ENCODE measurements around the gene COA1. TPM values are rescaled to one million over a fixed set of nuclear protein-coding genes. Genes with fewer than 3 reads are reported as not detected.

The COA1 gene
- polyA plus RNA-seq, 1 of the 3 experiments (the other 2 are of a cell fraction): 42.8 TPM

GRCh38 chr7:43646603-43647338 lies 82.6 kb downstream of the COA1 start (continued):
- no peak; the same call in 1 of the 2 replicates for TF ChIP-seq CTCF (IDR thresholded peaks at IDR 0.05)
- no peak for TF ChIP-seq REST (IDR thresholded peaks at IDR 0.05; ENCODE audit: low read depth, low read length)
- TF ChIP-seq ZBTB33 (IDR thresholded peaks at IDR 0.05; ENCODE audit: borderline replicate concordance, low read depth): 0 out of 2 replicates have a peak, but pooled peaks have one; percentile 16
- no peak for TF ChIP-seq ELF1 (IDR thresholded peaks at IDR 0.05)
- peak; percentile 68; the same call in 1 of the 2 replicates for TF ChIP-seq SIN3A (IDR thresholded peaks at IDR 0.05; ENCODE audit: borderline replicate concordance, low read depth, low read length)

- peak overlapping the region; percentile 98 to 100 for H3K27ac ChIP-seq (ENCODE audit: low read depth in 2 of 2, low read length in 1 of 2)
- H3K4me1 ChIP-seq (ENCODE audit: control insufficient read depth in 1 of 2, insufficient read depth in 2 of 2, low read depth in 1 of 2, low read length in 1 of 2): peaks cover 54 to 57% of the 10 kb centered on the region in 2 experiments
- POLR2A ChIA-PET: no interaction called here
- TF ChIP-seq CTCF (IDR thresholded peaks at IDR 0.05) (no peak), RCOR1 (IDR thresholded peaks at IDR 0.05; ENCODE audit: low read length) (no peak), JUND (IDR thresholded peaks at IDR 0.05) (no peak), TAF1 (IDR thresholded peaks at IDR 0.05; ENCODE audit: borderline replicate concordance, low read depth, low read length) (no peak), IRF3 (IDR thresholded peaks at IDR 0.05; ENCODE audit: low read depth, low read length) (no peak), SIN3A (IDR thresholded peaks at IDR 0.05; ENCODE audit: borderline replicate concordance, low read depth, low read length) (no peak), FOXJ3 (CRISPR knock-in tag; IDR thresholded peaks at IDR 0.05) (no peak), POLR2AphosphoS5 (IDR thresholded peaks at IDR 0.05; ENCODE audit: low read depth, low read length) (no peak; the same call in 1 of the 2 replicates), RFX5 (IDR thresholded peaks at IDR 0.05; ENCODE audit: low read length) (no peak), CHD2 (IDR thresholded peaks at IDR 0.05; ENCODE audit: low read length, partially characterized antibody) (no peak), MXI1 (IDR thresholded peaks at IDR 0.05; ENCODE audit: low read depth, low read length) (no peak), YY1 (IDR thresholded peaks at IDR 0.05; ENCODE audit: low read depth) (no peak), MEF2A (IDR thresholded peaks at IDR 0.05; ENCODE audit: borderline replicate concordance, low read depth) (no peak)
Measured at GRCh38 chr7:43645699-43646226, 83.6 kb downstream of the COA1 start.

More at GRCh38 chr7:43645699-43646226, 83.6 kb downstream of the COA1 start:
- Histone ChIP-seq H3K27me3 (ENCODE audit: insufficient read depth) (no peaks in the 10 kb centered on the region), H4K20me1 (ENCODE audit: insufficient read depth) (no peaks in the 10 kb centered on the region), H3K79me2 (ENCODE audit: insufficient read depth) (peaks cover 64% of the 10 kb centered on the region), H3K9me2 (no peaks in the 10 kb centered on the region), H3F3A (replicated peaks; ENCODE audit: insufficient read depth) (peaks cover 66% of the 10 kb centered on the region), H2AFZ (ENCODE audit: low read depth) (no peak overlapping the region), H3K4me2 (peak overlapping the region; percentile 85), H3K9ac (peak overlapping the region; percentile 93), H3K4me3 (ENCODE audit: low read depth in 2 of 2, low read length in 1 of 2) (peak overlapping the region in 1 of 2 experiments; percentile 44; a peak in 1 of 4 replicates), H3K9me3 (no peaks in the 10 kb centered on the region), H3K36me3 (replicated peaks in 1 of 2; ENCODE audit: control insufficient read depth in 1 of 2, insufficient read depth in 2 of 2, low read length in 1 of 2) (peaks cover 23 to 42% of the 10 kb centered on the region in 2 experiments)
- CTCF ChIA-PET: interaction anchor here (0.6 to 6.7 kb wide), 6 partner anchors 17 to 194 kb away, joined by 3 to 45 read pairs (median 6); partner anchors contain the start of gene STK17A
- DNase-seq: no peak
- 88% methylated on average over 3 of the region's 3 CpGs for WGBS (ENCODE audit: low lambda C conversion rate)
